ENCODE measurements around the gene NTM.

GRCh38 chr11:131687291-131688047, 317.1 kb downstream of the NTM start:
- TF ChIP-seq CTCF (IDR thresholded peaks at IDR 0.05) = no peak
- no peak for TF ChIP-seq POLR2A (IDR thresholded peaks at IDR 0.05)

Data from breast epithelium (tissue), 3 donors.